Right ventricle myocardium superior (tissue), 1 donor: ENCODE data around the gene CRHR2. TPM values are rescaled to one million over a fixed set of nuclear protein-coding genes. Genes with fewer than 3 reads are reported as not detected.

Experiments used
- total RNA-seq: library from RNA; stranded (reverse); fragmentation: NEBNext Ultra II Directional; extraction: Animal tissue kit (Norgen Biotek cat#: 25700); gene quantifications from one replicate; pipeline ENCODE4 v1.2.1, GENCODE V29; 2021
- donor health status: DM: no; HTN: yes; CAD: no; lungs with severe emphysema.

The CRHR2 gene
- total RNA-seq, 1 donor from 2014 or later: 0.24 TPM

Other genes with a start within 250 kb of the CRHR2 start
- gene NOD1, start 203.7 kb downstream of the CRHR2 start, total RNA-seq: 7.6 TPM
- 17.4 TPM for gene GGCT, start 177.6 kb downstream of the CRHR2 start, total RNA-seq
- 32.2 TPM for gene GARS1, start 87.6 kb downstream of the CRHR2 start, total RNA-seq
- 40.4 TPM for gene INMT, start 69.7 kb upstream of the CRHR2 start, total RNA-seq
- gene MINDY4, start 89.0 kb upstream of the CRHR2 start, total RNA-seq: 2.8 TPM
- gene AQP1, start 229.4 kb upstream of the CRHR2 start, total RNA-seq: 236 TPM